ENCODE data around the gene XPO5. TPM values are rescaled to one million over a fixed set of nuclear protein-coding genes. Genes with fewer than 3 reads are reported as not detected.
"Not testable (repeated sequence)": the region's sequence is repeated elsewhere in the genome, so short reads cannot be mapped to it uniquely, and the experiment has no call there.

XPO5 gene
- total RNA-seq, 1 donor from 2014 or later: 32.4 TPM

- Mint-ChIP-seq H3K9me3 (ENCODE audit: low read depth) (no peaks in the 10 kb centered on the region), H3K4me3 (ENCODE audit: unreplicated experiment) (no peak overlapping the region), H3K36me3 (ENCODE audit: low read depth) (peaks cover 18% of the 10 kb centered on the region), H3K4me1 (ENCODE audit: low read depth) (peaks cover 15% of the 10 kb centered on the region), H3K27me3 (ENCODE audit: low read depth) (no peaks in the 10 kb centered on the region), H3K27ac (ENCODE audit: unreplicated experiment) (no peak overlapping the region)
- no peak for DNase-seq (ENCODE audit: low spot score)
- TF ChIP-seq CTCF (IDR thresholded peaks at IDR 0.05): no peak
These were observed 30.2 kb upstream of the XPO5 start for GRCh38 chr6:43606019-43606418.

GRCh38 chr6:43604174-43604573, 28.3 kb upstream of the XPO5 start:
- H3K4me3 Mint-ChIP-seq (ENCODE audit: unreplicated experiment): no peak overlapping the region
- H3K36me3 Mint-ChIP-seq (ENCODE audit: low read depth): peaks cover 16% of the 10 kb centered on the region
- H3K4me1 Mint-ChIP-seq (ENCODE audit: low read depth): peaks cover 15% of the 10 kb centered on the region
- H3K27ac Mint-ChIP-seq (ENCODE audit: unreplicated experiment): no peak overlapping the region
- H3K9me3 Mint-ChIP-seq (ENCODE audit: low read depth): no peaks in the 10 kb centered on the region
- no peak for DNase-seq (ENCODE audit: low spot score)
- H3K27me3 Mint-ChIP-seq (ENCODE audit: low read depth): no peaks in the 10 kb centered on the region
- no peak for TF ChIP-seq CTCF (IDR thresholded peaks at IDR 0.05)

DNA sequence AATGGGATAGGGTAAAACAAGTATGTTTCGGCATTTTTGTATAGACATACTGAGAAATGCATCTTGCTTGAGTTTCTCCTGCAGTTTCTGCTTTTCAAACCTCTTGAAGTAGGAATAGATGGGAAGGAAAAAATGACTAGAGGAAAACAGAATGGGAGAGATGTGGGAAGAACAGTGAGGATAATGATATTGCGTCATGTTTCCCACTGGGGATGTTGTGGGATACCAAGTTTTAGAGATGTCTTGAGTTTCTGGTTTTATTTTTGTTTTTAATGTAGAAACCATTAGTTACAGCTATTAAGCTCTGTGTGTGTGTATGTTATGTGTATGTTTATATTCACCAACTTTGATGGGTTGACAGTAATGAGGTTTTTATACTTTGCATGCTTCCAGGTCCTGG, 24.8 kb upstream of the XPO5 start:
- Mint-ChIP-seq H3K27me3 (ENCODE audit: low read depth) (no peaks in the 10 kb centered on the region), H3K36me3 (ENCODE audit: low read depth) (peaks cover 18% of the 10 kb centered on the region), H3K27ac (ENCODE audit: unreplicated experiment) (no peak overlapping the region), H3K9me3 (ENCODE audit: low read depth) (no peaks in the 10 kb centered on the region), H3K4me3 (ENCODE audit: unreplicated experiment) (no peak overlapping the region), H3K4me1 (ENCODE audit: low read depth) (peaks cover 4% of the 10 kb centered on the region)
- no peak for TF ChIP-seq CTCF (IDR thresholded peaks at IDR 0.05)
- no peak for DNase-seq (ENCODE audit: low spot score)

- peaks cover 13% of the 10 kb centered on the region for H3K36me3 Mint-ChIP-seq (ENCODE audit: low read depth)
- no peaks in the 10 kb centered on the region for H3K4me1 Mint-ChIP-seq (ENCODE audit: low read depth)
- H3K4me3 Mint-ChIP-seq (ENCODE audit: unreplicated experiment): no peak overlapping the region
- no peaks in the 10 kb centered on the region for H3K27me3 Mint-ChIP-seq (ENCODE audit: low read depth)
- no peak overlapping the region for H3K27ac Mint-ChIP-seq (ENCODE audit: unreplicated experiment)
- no peaks in the 10 kb centered on the region for H3K9me3 Mint-ChIP-seq (ENCODE audit: low read depth)
- no peak for TF ChIP-seq CTCF (IDR thresholded peaks at IDR 0.05)
- DNase-seq (ENCODE audit: low spot score): no peak
These were observed 18.1 kb upstream of the XPO5 start for GRCh38 chr6:43593938-43594337.

GRCh38 chr6:43589564-43589963, 13.7 kb upstream of the XPO5 start:
- H3K27ac Mint-ChIP-seq (ENCODE audit: unreplicated experiment); H3K4me3 Mint-ChIP-seq (ENCODE audit: unreplicated experiment); H3K9me3 Mint-ChIP-seq (ENCODE audit: low read depth); H3K27me3 Mint-ChIP-seq (ENCODE audit: low read depth); H3K4me1 Mint-ChIP-seq (ENCODE audit: low read depth); DNase-seq (ENCODE audit: low spot score): not testable (repeated sequence)
- H3K36me3 Mint-ChIP-seq (ENCODE audit: low read depth): peaks cover 20% of the 10 kb centered on the region

GRCh38 chr6:43588194-43588593, 12.4 kb upstream of the XPO5 start:
- H3K27ac Mint-ChIP-seq (ENCODE audit: unreplicated experiment): no peak overlapping the region
- H3K27me3 Mint-ChIP-seq (ENCODE audit: low read depth): no peaks in the 10 kb centered on the region
- no peaks in the 10 kb centered on the region for H3K9me3 Mint-ChIP-seq (ENCODE audit: low read depth)
- no peak for DNase-seq (ENCODE audit: low spot score)
- H3K4me1 Mint-ChIP-seq (ENCODE audit: low read depth): no peaks in the 10 kb centered on the region
- no peak overlapping the region for H3K4me3 Mint-ChIP-seq (ENCODE audit: unreplicated experiment)
- H3K36me3 Mint-ChIP-seq (ENCODE audit: low read depth): peaks cover 28% of the 10 kb centered on the region
- no peak for TF ChIP-seq CTCF (IDR thresholded peaks at IDR 0.05)
